PFSK-1 (cell line): ENCODE results near the gene S100A8.

Source experiments
- POLR2AphosphoS5 ChIP-seq: IDR thresholded peaks from 2 replicates; pipeline ENCODE4 v1.6.1; 2012; ENCODE audit warnings: low read depth, mild to moderate bottlenecking, control low read depth, low read length, moderate library complexity
- REST ChIP-seq, 2 experiments: IDR thresholded peaks; 2 replicates each; pipeline versions ENCODE4 v1.6.1 to v1.8.0; 2011 to 2012; ENCODE audit warnings: low read depth in 2 of 2, low read length in 2 of 2, control low read depth in 1 of 2, inconsistent platforms in 1 of 2, mild to moderate bottlenecking in 1 of 2, moderate library complexity in 1 of 2; ENCODE audit not compliant: insufficient read depth in 1 of 2

- no peak for TF ChIP-seq POLR2AphosphoS5
- no peak for TF ChIP-seq REST (IDR thresholded peaks at IDR 0.05; ENCODE audit: insufficient read depth in 1 of 2, low read depth in 2 of 2, low read length in 2 of 2)
These were observed 48.7 kb downstream of the S100A8 start for GRCh38 chr1:153342178-153342577.
